WTC11 (cell line): ENCODE results near the gene FAM89A. TPM values are rescaled to one million over a fixed set of nuclear protein-coding genes. Genes with fewer than 3 reads are reported as not detected.

Experiments used
- ATAC-seq: fragments of 200-7000 bp; cut with Tn5 transposase; 2 replicates; pipeline ENCODE4 v1.10.0; 2021; ENCODE audit warnings: mild to moderate bottlenecking, moderate library complexity
- CTCF ChIA-PET: fragments of 300-600 bp; sonication (Branson Sonifier 250); formaldehyde crosslinking; loops from one replicate; lab custom pipeline; 2021; ENCODE audit warnings: antibody characterized with exemption; lab: Charles Lee
- POLR2A ChIA-PET: fragments of 350-600 bp; sonication (Branson Sonifier 250); formaldehyde crosslinking; loops from one replicate; lab custom pipeline; 2021; ENCODE audit warnings: antibody characterized with exemption; lab: Charles Lee
- DNase-seq: peaks from one replicate; pipeline ENCODE4 v3.0.0; 2021; ENCODE audit warnings: low spot score
- H3K27ac Mint-ChIP-seq: 2 replicates; pipeline ENCODE4 v1.8.0; 2021; ENCODE audit warnings: mixed read lengths
- H3K27me3 Mint-ChIP-seq: 2 replicates; pipeline ENCODE4 v1.8.0; 2021; ENCODE audit warnings: low read depth, mild to moderate bottlenecking, moderate library complexity, mixed read lengths
- H3K36me3 Mint-ChIP-seq: 2 replicates; pipeline ENCODE4 v1.8.0; 2021; ENCODE audit warnings: mixed read lengths
- H3K4me1 Mint-ChIP-seq: 2 replicates; pipeline ENCODE4 v1.8.0; 2022; ENCODE audit warnings: mixed read lengths
- H3K4me3 Mint-ChIP-seq: 2 replicates; pipeline ENCODE4 v1.8.0; 2021; ENCODE audit warnings: mild to moderate bottlenecking, moderate library complexity, mixed read lengths
- H3K9me3 Mint-ChIP-seq: 2 replicates; pipeline ENCODE4 v1.8.0; 2021; ENCODE audit warnings: mixed read lengths
- CREB1 ChIP-seq: sonication (generic); formaldehyde crosslinking; IDR thresholded peaks from 2 replicates; pipeline ENCODE4 v1.8.0; 2023; ENCODE audit warnings: mild to moderate bottlenecking, missing genetic modification reagents
- EMX1 ChIP-seq: fragments of 250-450 bp; sonication (Bioruptor Pico); IDR thresholded peaks from 2 replicates; pipeline ENCODE4 v1.8.0; 2021; ENCODE audit warnings: mild to moderate bottlenecking
- FOXJ3 ChIP-seq: sonication (generic); formaldehyde crosslinking; IDR thresholded peaks from 2 replicates; pipeline ENCODE4 v1.9.0; 2021; ENCODE audit warnings: missing genetic modification reagents, mild to moderate bottlenecking, borderline replicate concordance
- FOXP1 ChIP-seq: sonication (generic); formaldehyde crosslinking; IDR thresholded peaks from 2 replicates; pipeline ENCODE4 v1.8.0; 2022; ENCODE audit warnings: missing genetic modification reagents, mild to moderate bottlenecking, moderate library complexity, borderline replicate concordance
- HMGA2 ChIP-seq: fragments of 250-450 bp; sonication (Bioruptor Pico); IDR thresholded peaks from 2 replicates; pipeline ENCODE4 v1.4.0; 2021; ENCODE audit warnings: mild to moderate bottlenecking, moderate library complexity
- JAZF1 ChIP-seq: fragments of 250-450 bp; sonication (Bioruptor Pico); IDR thresholded peaks from 2 replicates; pipeline ENCODE4 v1.9.0; 2021; ENCODE audit warnings: moderate library complexity, mild to moderate bottlenecking, inconsistent platforms
- MXD4 ChIP-seq: fragments of 250-450 bp; sonication (Bioruptor Pico); IDR thresholded peaks from 2 replicates; pipeline ENCODE4 v1.8.0; 2021; ENCODE audit warnings: mild to moderate bottlenecking, moderate library complexity, borderline replicate concordance
- NR1H2 ChIP-seq: sonication (generic); formaldehyde crosslinking; IDR thresholded peaks from 2 replicates; pipeline ENCODE4 v1.9.0; 2021; ENCODE audit warnings: mild to moderate bottlenecking, moderate library complexity, missing genetic modification reagents
- NR2C2 ChIP-seq: sonication (generic); formaldehyde crosslinking; IDR thresholded peaks from 2 replicates; pipeline ENCODE4 v1.8.0; 2022; ENCODE audit warnings: mild to moderate bottlenecking, missing genetic modification reagents
- NR3C1 ChIP-seq: sonication (generic); formaldehyde crosslinking; conservative IDR thresholded peaks from 2 replicates; pipeline ENCODE4 v1.8.1; 2023; ENCODE audit warnings: low read depth, mild to moderate bottlenecking, missing genetic modification reagents
- SOX15 ChIP-seq: fragments of 250-450 bp; sonication (Bioruptor Pico); IDR thresholded peaks from 2 replicates; pipeline ENCODE4 v1.9.0; 2021; ENCODE audit warnings: mild to moderate bottlenecking
- SP1 ChIP-seq: sonication (generic); formaldehyde crosslinking; conservative IDR thresholded peaks from 2 replicates; pipeline ENCODE4 v1.8.1; 2022; ENCODE audit warnings: missing genetic modification reagents
- TEAD1 ChIP-seq: sonication (generic); formaldehyde crosslinking; IDR thresholded peaks from 2 replicates; pipeline ENCODE4 v1.8.0; 2022; ENCODE audit warnings: mild to moderate bottlenecking, missing genetic modification reagents
- ZNF232 ChIP-seq: sonication (generic); formaldehyde crosslinking; IDR thresholded peaks from 2 replicates; pipeline ENCODE4 v1.8.0; 2022; ENCODE audit warnings: mild to moderate bottlenecking, missing genetic modification reagents
- total RNA-seq: library from RNA; stranded (reverse); gene quantifications from 3 replicates; pipeline ENCODE4 v1.2.3, GENCODE V29; 2021
- TF ChIP-seq, protein P1 (sequence below): fragments of 250-450 bp; sonication (Bioruptor Pico); IDR thresholded peaks from 2 replicates; pipeline ENCODE4 v1.9.0; 2021; ENCODE audit warnings: mild to moderate bottlenecking
- TF ChIP-seq, protein P2 (sequence below): sonication (generic); formaldehyde crosslinking; IDR thresholded peaks from 2 replicates; pipeline ENCODE4 v1.8.1; 2022; ENCODE audit warnings: mild to moderate bottlenecking, moderate library complexity, missing genetic modification reagents
- TF ChIP-seq, protein P3 (sequence below): fragments of 200-600 bp; IDR thresholded peaks from 2 replicates; pipeline ENCODE4 v1.8.0; 2022; ENCODE audit warnings: antibody characterized with exemption
- TF ChIP-seq, protein P4 (sequence below): sonication (generic); formaldehyde crosslinking; IDR thresholded peaks from 2 replicates; pipeline ENCODE4 v1.8.0; 2022; ENCODE audit warnings: mild to moderate bottlenecking, missing genetic modification reagents
- TF ChIP-seq, protein P5 (sequence below): sonication (generic); formaldehyde crosslinking; IDR thresholded peaks from 2 replicates; pipeline ENCODE4 v1.8.0; 2023; ENCODE audit warnings: mild to moderate bottlenecking, missing genetic modification reagents
- TF ChIP-seq, protein P6 (sequence below): sonication (generic); formaldehyde crosslinking; IDR thresholded peaks from 2 replicates; pipeline ENCODE4 v1.8.1; 2022; ENCODE audit warnings: missing genetic modification reagents, borderline replicate concordance
- TF ChIP-seq, protein P7 (sequence below): sonication (generic); formaldehyde crosslinking; IDR thresholded peaks from 2 replicates; pipeline ENCODE4 v1.8.1; 2023; ENCODE audit warnings: mild to moderate bottlenecking, missing genetic modification reagents
- TF ChIP-seq, protein P8 (sequence below): sonication (generic); formaldehyde crosslinking; IDR thresholded peaks from 2 replicates; pipeline ENCODE4 v1.8.1; 2022; ENCODE audit warnings: low read depth, mild to moderate bottlenecking, moderate library complexity, missing genetic modification reagents, borderline replicate concordance

FAM89A gene
- total RNA-seq, 1 experiment from 2014 or later: 2.4 TPM

DNA sequence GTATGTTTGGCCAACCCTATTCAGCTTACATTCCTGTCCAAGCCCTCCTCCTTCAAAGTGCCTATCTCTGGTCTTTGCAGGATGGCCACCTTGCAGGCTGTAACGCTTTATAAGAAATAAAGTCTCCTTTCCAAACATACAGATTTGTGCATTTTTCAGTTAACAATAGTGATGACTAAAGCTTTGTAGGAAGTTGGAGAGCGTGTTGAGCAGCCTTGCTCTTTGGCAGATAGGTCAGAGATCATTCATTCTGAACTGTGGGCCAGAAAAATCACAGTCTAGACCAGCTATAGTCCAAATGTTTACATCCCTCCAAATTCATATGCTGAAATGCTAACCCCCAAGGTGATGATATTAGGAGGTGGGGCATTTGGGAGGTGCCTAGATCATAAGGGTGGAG is 34.0 kb upstream of the FAM89A start:
- no peaks in the 10 kb centered on the region for H3K36me3 Mint-ChIP-seq
- DNase-seq (no peak), ATAC-seq (no peak)
- peaks cover 73% of the 10 kb centered on the region for H3K27me3 Mint-ChIP-seq
- ChIA-PET POLR2A (no interaction called here), CTCF (no interaction called here)
- no peak overlapping the region for H3K4me3 Mint-ChIP-seq
- TF ChIP-seq, protein P1, sequence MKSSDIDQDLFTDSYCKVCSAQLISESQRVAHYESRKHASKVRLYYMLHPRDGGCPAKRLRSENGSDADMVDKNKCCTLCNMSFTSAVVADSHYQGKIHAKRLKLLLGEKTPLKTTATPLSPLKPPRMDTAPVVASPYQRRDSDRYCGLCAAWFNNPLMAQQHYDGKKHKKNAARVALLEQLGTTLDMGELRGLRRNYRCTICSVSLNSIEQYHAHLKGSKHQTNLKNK (CRISPR knock-in tag): no peak
- no peak for TF ChIP-seq ZNF232 (CRISPR knock-in tag)
- TF ChIP-seq SP1 (CRISPR knock-in tag): no peak
- TF ChIP-seq, protein P2, sequence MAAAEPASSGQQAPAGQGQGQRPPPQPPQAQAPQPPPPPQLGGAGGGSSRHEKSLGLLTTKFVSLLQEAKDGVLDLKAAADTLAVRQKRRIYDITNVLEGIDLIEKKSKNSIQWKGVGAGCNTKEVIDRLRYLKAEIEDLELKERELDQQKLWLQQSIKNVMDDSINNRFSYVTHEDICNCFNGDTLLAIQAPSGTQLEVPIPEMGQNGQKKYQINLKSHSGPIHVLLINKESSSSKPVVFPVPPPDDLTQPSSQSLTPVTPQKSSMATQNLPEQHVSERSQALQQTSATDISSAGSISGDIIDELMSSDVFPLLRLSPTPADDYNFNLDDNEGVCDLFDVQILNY (CRISPR knock-in tag): no peak
- TF ChIP-seq NR3C1 (CRISPR knock-in tag): no peak
- no peak for TF ChIP-seq SOX15 (CRISPR knock-in tag)
- no peak for TF ChIP-seq HMGA2 (CRISPR knock-in tag)
- TF ChIP-seq FOXP1 (CRISPR knock-in tag): no peak
- TF ChIP-seq, protein P3, sequence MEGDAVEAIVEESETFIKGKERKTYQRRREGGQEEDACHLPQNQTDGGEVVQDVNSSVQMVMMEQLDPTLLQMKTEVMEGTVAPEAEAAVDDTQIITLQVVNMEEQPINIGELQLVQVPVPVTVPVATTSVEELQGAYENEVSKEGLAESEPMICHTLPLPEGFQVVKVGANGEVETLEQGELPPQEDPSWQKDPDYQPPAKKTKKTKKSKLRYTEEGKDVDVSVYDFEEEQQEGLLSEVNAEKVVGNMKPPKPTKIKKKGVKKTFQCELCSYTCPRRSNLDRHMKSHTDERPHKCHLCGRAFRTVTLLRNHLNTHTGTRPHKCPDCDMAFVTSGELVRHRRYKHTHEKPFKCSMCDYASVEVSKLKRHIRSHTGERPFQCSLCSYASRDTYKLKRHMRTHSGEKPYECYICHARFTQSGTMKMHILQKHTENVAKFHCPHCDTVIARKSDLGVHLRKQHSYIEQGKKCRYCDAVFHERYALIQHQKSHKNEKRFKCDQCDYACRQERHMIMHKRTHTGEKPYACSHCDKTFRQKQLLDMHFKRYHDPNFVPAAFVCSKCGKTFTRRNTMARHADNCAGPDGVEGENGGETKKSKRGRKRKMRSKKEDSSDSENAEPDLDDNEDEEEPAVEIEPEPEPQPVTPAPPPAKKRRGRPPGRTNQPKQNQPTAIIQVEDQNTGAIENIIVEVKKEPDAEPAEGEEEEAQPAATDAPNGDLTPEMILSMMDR: no peak
- TF ChIP-seq, protein P4, sequence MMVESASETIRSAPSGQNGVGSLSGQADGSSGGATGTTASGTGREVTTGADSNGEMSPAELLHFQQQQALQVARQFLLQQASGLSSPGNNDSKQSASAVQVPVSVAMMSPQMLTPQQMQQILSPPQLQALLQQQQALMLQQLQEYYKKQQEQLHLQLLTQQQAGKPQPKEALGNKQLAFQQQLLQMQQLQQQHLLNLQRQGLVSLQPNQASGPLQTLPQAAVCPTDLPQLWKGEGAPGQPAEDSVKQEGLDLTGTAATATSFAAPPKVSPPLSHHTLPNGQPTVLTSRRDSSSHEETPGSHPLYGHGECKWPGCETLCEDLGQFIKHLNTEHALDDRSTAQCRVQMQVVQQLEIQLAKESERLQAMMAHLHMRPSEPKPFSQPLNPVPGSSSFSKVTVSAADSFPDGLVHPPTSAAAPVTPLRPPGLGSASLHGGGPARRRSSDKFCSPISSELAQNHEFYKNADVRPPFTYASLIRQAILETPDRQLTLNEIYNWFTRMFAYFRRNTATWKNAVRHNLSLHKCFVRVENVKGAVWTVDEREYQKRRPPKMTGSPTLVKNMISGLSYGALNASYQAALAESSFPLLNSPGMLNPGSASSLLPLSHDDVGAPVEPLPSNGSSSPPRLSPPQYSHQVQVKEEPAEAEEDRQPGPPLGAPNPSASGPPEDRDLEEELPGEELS: no peak
- TF ChIP-seq FOXJ3: no peak
- TF ChIP-seq, protein P5, sequence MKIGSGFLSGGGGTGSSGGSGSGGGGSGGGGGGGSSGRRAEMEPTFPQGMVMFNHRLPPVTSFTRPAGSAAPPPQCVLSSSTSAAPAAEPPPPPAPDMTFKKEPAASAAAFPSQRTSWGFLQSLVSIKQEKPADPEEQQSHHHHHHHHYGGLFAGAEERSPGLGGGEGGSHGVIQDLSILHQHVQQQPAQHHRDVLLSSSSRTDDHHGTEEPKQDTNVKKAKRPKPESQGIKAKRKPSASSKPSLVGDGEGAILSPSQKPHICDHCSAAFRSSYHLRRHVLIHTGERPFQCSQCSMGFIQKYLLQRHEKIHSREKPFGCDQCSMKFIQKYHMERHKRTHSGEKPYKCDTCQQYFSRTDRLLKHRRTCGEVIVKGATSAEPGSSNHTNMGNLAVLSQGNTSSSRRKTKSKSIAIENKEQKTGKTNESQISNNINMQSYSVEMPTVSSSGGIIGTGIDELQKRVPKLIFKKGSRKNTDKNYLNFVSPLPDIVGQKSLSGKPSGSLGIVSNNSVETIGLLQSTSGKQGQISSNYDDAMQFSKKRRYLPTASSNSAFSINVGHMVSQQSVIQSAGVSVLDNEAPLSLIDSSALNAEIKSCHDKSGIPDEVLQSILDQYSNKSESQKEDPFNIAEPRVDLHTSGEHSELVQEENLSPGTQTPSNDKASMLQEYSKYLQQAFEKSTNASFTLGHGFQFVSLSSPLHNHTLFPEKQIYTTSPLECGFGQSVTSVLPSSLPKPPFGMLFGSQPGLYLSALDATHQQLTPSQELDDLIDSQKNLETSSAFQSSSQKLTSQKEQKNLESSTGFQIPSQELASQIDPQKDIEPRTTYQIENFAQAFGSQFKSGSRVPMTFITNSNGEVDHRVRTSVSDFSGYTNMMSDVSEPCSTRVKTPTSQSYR: no peak
- no peak for TF ChIP-seq TEAD1 (CRISPR knock-in tag)
- no peak for TF ChIP-seq EMX1 (CRISPR knock-in tag)
- TF ChIP-seq NR2C2 (CRISPR knock-in tag): no peak
- no peak for TF ChIP-seq MXD4 (CRISPR knock-in tag)
- no peaks in the 10 kb centered on the region for H3K9me3 Mint-ChIP-seq
- H3K27ac Mint-ChIP-seq: no peak overlapping the region
- H3K4me1 Mint-ChIP-seq: peaks cover 18% of the 10 kb centered on the region

DNA sequence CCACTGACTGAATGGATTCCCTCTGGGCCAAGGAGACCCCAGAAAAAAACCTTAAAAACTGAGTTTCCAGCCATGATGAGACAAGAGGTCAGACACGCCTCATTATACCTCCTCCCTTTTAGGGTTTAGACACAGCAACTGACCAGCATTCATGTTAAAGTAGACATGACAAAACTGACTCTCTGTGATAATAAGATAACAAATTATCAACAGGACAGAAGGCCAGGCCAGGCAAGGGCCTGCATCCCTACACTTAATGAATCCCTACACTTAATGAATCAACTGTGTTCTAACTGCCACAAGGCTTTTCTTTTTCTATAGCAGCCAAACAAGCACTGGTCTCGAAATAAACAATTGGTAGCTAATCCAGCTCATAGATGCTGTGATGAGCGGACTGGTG is 33.3 kb upstream of the FAM89A start:
- Mint-ChIP-seq H3K4me3 (no peak overlapping the region), H3K4me1 (peaks cover 22% of the 10 kb centered on the region), H3K36me3 (no peaks in the 10 kb centered on the region), H3K9me3 (no peaks in the 10 kb centered on the region), H3K27me3 (peaks cover 75% of the 10 kb centered on the region), H3K27ac (no peak overlapping the region)
- ATAC-seq (no peak), DNase-seq (no peak)
- POLR2A ChIA-PET: no interaction called here
- CTCF ChIA-PET: no interaction called here
- TF ChIP-seq, protein P1 (CRISPR knock-in tag): no peak
- TF ChIP-seq HMGA2 (CRISPR knock-in tag): no peak
- TF ChIP-seq EMX1 (CRISPR knock-in tag): no peak
- no peak for TF ChIP-seq CREB1
- TF ChIP-seq, protein P6, sequence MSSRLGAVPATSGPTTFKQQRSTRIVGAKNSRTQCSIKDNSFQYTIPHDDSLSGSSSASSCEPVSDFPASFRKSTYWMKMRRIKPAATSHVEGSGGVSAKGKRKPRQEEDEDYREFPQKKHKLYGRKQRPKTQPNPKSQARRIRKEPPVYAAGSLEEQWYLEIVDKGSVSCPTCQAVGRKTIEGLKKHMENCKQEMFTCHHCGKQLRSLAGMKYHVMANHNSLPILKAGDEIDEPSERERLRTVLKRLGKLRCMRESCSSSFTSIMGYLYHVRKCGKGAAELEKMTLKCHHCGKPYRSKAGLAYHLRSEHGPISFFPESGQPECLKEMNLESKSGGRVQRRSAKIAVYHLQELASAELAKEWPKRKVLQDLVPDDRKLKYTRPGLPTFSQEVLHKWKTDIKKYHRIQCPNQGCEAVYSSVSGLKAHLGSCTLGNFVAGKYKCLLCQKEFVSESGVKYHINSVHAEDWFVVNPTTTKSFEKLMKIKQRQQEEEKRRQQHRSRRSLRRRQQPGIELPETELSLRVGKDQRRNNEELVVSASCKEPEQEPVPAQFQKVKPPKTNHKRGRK (CRISPR knock-in tag): no peak
- TF ChIP-seq, protein P7, sequence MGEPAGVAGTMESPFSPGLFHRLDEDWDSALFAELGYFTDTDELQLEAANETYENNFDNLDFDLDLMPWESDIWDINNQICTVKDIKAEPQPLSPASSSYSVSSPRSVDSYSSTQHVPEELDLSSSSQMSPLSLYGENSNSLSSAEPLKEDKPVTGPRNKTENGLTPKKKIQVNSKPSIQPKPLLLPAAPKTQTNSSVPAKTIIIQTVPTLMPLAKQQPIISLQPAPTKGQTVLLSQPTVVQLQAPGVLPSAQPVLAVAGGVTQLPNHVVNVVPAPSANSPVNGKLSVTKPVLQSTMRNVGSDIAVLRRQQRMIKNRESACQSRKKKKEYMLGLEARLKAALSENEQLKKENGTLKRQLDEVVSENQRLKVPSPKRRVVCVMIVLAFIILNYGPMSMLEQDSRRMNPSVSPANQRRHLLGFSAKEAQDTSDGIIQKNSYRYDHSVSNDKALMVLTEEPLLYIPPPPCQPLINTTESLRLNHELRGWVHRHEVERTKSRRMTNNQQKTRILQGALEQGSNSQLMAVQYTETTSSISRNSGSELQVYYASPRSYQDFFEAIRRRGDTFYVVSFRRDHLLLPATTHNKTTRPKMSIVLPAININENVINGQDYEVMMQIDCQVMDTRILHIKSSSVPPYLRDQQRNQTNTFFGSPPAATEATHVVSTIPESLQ (CRISPR knock-in tag): no peak
- TF ChIP-seq, protein P8, sequence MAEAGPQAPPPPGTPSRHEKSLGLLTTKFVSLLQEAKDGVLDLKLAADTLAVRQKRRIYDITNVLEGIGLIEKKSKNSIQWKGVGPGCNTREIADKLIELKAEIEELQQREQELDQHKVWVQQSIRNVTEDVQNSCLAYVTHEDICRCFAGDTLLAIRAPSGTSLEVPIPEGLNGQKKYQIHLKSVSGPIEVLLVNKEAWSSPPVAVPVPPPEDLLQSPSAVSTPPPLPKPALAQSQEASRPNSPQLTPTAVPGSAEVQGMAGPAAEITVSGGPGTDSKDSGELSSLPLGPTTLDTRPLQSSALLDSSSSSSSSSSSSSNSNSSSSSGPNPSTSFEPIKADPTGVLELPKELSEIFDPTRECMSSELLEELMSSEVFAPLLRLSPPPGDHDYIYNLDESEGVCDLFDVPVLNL (CRISPR knock-in tag): no peak
- TF ChIP-seq JAZF1 (CRISPR knock-in tag): no peak
- no peak for TF ChIP-seq NR3C1 (CRISPR knock-in tag)
- no peak for TF ChIP-seq NR1H2 (CRISPR knock-in tag)
